Bronchial epithelial cell (primary cell): Measurements from ENCODE around the gene MCRIP1. TPM values are rescaled to one million over a fixed set of nuclear protein-coding genes. Genes with fewer than 3 reads are reported as not detected.

ENCODE experiments used
- DNase-seq: peaks from one replicate; pipeline ENCODE4 v3.0.0-alpha.2; 2010; ENCODE audit warnings: low read depth
- FAIRE-seq: peaks from 2 replicates; lab custom pipeline; 2011; peaks lifted over from hg19 to GRCh38; lab: Jason Lieb, UNC
- H3K27me3 ChIP-seq: 2 replicates; pipeline ENCODE4 v1.5.1; 2011; ENCODE audit warnings: low read length; ENCODE audit not compliant: control insufficient read depth, insufficient read depth
- H3K36me3 ChIP-seq: 2 replicates; pipeline ENCODE4 v1.5.1; 2011; ENCODE audit warnings: low read length; ENCODE audit not compliant: control insufficient read depth, insufficient read depth
- H3K4me3 ChIP-seq: 2 replicates; pipeline ENCODE4 v1.5.1; 2011; ENCODE audit warnings: mild to moderate bottlenecking, low read depth, low read length, control low read depth
- total RNA-seq: library from RNA; depleted of rRNA; stranded (reverse); fragments of >200 nt; gene quantifications from 2 replicates; pipeline ENCODE4 v1.2.1, GENCODE V29; 2014
- TF ChIP-seq, protein P1 (sequence below): IDR thresholded peaks from 2 replicates; pipeline ENCODE4 v1.5.1; 2011; ENCODE audit warnings: mild to moderate bottlenecking, moderate library complexity, low read length, control low read depth, inconsistent platforms; ENCODE audit not compliant: insufficient read depth, severe bottlenecking

The MCRIP1 gene
- total RNA-seq, 1 donor from 2014 or later = 25.8 TPM

DNA sequence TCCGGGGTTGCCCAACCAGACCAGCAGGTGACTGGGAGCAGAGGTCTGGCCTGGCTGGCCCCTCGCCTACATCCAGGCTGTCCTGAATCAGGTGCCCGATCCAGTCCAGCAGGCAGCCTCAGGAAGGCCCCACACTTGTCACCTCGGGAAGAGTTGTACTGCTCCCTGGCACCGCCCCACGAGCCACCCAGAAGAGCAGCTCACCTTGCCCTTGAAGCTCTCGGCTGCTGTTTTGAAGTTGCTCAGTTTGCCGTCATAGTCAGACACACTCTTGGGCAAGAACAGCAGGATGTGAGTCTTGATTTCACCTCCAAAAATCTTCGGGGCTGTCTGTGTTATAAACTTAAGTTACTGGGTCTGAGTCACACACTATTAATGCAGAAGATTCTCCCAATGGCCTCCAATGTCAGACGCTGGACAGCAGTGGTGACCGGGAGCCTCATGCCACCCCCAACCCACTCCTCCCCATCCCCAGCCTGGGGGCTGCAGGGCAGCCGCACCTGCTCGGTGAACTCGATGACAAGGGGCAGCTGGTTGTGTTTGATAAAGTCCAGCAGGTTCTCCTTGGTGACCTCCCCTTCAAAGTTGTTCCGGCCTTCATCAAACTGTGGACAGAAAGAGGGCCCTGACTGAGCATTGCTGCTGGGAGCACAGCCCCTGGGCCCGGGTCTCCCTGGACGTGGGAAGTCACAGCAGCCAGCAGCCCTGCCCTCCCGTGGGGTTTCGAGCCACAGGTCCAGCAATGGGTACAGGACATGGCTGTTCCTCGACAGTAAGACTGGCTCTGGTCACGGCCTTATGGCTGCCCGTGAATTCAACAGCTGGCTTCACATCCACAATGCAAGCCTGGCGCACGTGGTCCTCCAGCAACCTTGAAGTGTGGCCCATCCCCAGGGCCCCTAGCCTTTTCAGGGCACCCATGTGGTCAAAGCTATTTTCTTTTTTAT lies 13.9 kb upstream of the MCRIP1 start:
- FAIRE-seq (no peak), DNase-seq (no peak)

DNA sequence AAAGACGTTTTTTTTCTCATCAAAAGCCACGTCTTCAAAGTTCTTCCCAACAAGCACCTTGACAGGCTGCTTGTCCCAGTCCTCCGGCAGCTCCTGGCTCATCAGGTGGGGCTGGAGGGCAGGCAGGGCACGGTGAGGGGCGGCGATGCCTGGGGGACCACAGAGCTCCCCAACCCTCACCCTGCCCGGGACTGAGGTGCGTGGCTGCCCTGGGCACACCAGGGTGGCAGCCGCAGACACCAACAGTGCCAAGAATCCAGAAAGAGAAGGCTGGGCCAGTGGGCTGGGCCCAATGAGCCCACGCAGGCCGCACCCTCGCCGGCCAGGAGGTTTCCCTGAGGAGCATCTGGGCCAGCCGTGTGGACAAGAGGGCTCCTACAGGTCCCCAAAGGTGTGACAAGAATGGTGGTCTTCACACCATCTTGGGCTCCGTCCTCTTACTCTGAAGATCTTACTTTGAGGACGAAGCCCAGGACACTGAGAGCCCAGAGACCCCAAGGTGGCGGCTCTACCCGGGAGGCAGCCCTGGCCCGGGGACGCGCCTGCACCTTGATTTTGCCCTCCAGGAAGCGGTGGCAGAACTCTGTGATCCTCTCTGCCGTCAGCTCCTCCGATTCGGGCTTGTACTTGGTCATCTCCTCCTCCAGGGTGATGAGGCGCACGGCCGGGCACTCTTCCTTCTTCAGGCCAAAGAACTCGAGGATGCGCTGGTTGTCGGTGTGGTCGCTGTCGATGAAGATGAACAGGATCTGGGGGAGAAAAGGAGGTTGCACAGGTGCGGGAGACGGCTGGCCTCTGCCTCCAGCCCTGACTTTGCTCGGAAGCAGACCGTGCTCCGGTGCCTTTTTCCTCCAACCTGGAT lies 13.0 kb upstream of the MCRIP1 start:
- FAIRE-seq (no peak), DNase-seq (no peak)
- H3K4me3 ChIP-seq = no peak overlapping the region
- no peaks in the 10 kb centered on the region for H3K27me3 ChIP-seq
- TF ChIP-seq, protein P1, sequence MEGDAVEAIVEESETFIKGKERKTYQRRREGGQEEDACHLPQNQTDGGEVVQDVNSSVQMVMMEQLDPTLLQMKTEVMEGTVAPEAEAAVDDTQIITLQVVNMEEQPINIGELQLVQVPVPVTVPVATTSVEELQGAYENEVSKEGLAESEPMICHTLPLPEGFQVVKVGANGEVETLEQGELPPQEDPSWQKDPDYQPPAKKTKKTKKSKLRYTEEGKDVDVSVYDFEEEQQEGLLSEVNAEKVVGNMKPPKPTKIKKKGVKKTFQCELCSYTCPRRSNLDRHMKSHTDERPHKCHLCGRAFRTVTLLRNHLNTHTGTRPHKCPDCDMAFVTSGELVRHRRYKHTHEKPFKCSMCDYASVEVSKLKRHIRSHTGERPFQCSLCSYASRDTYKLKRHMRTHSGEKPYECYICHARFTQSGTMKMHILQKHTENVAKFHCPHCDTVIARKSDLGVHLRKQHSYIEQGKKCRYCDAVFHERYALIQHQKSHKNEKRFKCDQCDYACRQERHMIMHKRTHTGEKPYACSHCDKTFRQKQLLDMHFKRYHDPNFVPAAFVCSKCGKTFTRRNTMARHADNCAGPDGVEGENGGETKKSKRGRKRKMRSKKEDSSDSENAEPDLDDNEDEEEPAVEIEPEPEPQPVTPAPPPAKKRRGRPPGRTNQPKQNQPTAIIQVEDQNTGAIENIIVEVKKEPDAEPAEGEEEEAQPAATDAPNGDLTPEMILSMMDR = no peak
- peaks cover 35% of the 10 kb centered on the region for H3K36me3 ChIP-seq

More for the DNA sequence above, 13.9 kb upstream of the MCRIP1 start:
- Histone ChIP-seq H3K4me3 (no peak overlapping the region), H3K27me3 (no peaks in the 10 kb centered on the region), H3K36me3 (peaks cover 43% of the 10 kb centered on the region)
- TF ChIP-seq, protein P1 = no peak

DNA sequence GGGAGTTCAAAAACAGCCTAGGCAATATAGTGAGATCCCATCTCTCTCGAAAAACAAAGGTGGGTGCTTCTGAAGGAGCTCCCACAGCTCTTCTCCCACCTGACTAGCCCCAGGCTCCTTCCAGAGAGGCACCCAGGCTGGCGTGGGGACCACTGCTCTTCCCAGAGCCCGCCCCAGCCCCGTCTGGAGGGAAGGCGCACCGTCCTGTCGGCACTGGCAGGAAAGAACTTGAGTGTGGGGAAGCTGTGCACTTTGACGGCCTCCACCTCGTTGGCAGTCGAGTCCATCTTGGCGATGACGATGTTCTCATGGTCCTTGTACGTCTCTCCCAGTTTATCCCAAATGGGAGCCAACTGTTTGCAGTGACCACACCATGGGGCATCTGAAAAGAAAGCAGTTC lies 12.3 kb upstream of the MCRIP1 start:
- Histone ChIP-seq H3K4me3 (no peak overlapping the region), H3K36me3 (peaks cover 35% of the 10 kb centered on the region), H3K27me3 (no peaks in the 10 kb centered on the region)
- TF ChIP-seq, protein P1 = no peak
- FAIRE-seq (no peak), DNase-seq (no peak)

DNA sequence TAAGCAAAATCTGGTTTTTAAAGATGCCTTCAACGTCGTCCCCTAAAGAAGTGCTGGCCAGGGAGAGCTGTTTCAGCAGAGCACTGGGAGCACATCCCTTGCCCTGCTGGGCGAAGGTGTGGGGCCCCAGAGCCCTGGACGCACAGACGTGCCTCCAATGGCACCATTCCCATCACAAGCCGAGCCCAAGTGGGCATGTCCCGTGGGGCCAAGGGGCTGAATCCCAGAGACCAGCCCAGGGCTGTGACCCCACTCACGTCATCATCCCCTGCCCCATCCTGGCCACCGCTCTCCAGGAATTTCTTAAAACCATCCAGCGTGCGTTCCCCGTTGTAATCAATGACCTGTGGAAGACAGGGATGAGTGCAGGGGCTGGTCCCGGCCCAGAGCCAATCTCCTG lies 11.8 kb upstream of the MCRIP1 start:
- H3K4me3 ChIP-seq = no peak overlapping the region
- H3K27me3 ChIP-seq = no peaks in the 10 kb centered on the region
- no peak for FAIRE-seq
- TF ChIP-seq, protein P1 = no peak
- peaks cover 35% of the 10 kb centered on the region for H3K36me3 ChIP-seq
- DNase-seq = no peak

DNA sequence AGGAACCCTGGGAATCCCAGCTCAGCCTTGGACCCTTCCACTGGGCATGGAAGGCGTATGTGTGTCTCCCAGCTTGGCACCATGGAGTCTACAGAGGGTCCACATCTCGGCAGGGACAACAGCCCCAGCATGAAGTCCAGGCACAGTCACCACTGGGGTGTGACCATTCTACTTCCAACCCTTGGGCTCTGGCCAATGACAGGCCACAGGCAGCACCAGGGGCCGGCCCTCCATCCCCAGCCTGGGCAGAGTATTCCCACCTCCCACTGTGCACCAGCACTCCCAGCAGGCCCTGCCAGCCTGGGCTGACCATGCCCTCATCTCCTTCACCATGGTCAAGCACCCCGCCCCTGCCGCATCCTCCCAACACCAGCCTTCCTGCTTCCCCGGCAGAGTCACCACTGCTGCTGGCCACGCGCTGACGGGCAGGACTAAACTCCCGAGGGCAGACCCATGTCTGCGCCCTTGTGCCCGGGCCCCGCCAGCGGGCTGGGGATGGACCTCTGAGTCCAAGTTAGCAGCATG lies 11.3 kb upstream of the MCRIP1 start:
- no peaks in the 10 kb centered on the region for H3K27me3 ChIP-seq
- TF ChIP-seq, protein P1 = no peak
- DNase-seq (no peak), FAIRE-seq (no peak)
- no peak overlapping the region for H3K4me3 ChIP-seq
- H3K36me3 ChIP-seq = peaks cover 35% of the 10 kb centered on the region
